Left kidney (tissue), 2 donors: ENCODE data around the gene SLC6A6. TPM values are rescaled to one million over a fixed set of nuclear protein-coding genes. Genes with fewer than 3 reads are reported as not detected.

ENCODE experiments used
- DNase-seq: peaks from one replicate; pipeline ENCODE4 v3.0.0-alpha.2; 2013
- polyA plus RNA-seq: library from polyadenylated mRNA; unstranded; fragments of 120-200 nt; gene quantifications from one replicate; pipeline ENCODE4 v1.2.1, GENCODE V29; 2013; ENCODE audit not compliant: insufficient read length

SLC6A6 gene
- polyA plus RNA-seq, 1 donor = 24.6 TPM

DNA sequence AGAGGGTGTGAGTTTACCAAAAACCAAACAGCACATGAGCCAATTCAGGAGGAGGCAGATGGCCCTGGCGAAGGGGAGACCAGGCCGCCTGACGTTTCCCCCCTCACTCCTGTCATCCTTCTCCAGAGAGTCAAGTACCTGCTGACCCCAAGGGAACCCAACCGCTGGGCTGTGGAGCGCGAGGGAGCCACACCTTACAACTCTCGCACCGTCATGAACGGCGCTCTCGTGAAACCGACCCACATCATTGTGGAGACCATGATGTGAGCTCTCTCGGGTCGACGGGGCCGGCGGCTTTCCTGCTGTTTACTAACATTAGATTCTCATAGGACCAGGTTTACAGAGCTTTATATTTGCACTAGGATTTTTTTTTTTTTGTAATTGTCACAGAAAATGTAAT lies 82.3 kb downstream of the SLC6A6 start:
- no peak for DNase-seq

DNA sequence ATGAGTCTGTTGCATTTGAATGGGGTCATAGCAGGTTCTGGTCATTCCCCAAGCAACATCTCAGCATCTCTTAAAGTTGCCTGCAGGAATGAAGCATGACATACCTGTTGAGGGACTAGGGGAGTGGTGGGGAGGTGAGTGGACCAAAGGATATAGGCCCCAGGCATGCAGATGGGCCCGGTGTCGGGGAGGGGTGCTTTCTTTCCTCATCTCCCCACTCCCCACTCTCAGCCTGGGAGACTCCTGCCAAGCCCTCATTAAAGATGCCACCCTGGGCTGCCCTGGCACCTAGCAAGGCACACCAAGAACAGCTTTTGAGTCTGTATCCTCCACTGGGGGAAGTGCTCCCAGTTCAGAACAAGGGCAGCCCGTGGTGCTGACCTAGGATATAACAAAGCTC lies 83.6 kb downstream of the SLC6A6 start:
- DNase-seq = no peak

GRCh38 chr3:14486460-14486859 lies 84.1 kb downstream of the SLC6A6 start:
- DNase-seq = no peak

GRCh38 chr3:14487086-14487485 lies 84.7 kb downstream of the SLC6A6 start:
- DNase-seq = no peak

- DNase-seq = no peak
Observed at GRCh38 chr3:14487821-14488220, 85.4 kb downstream of the SLC6A6 start.

DNA sequence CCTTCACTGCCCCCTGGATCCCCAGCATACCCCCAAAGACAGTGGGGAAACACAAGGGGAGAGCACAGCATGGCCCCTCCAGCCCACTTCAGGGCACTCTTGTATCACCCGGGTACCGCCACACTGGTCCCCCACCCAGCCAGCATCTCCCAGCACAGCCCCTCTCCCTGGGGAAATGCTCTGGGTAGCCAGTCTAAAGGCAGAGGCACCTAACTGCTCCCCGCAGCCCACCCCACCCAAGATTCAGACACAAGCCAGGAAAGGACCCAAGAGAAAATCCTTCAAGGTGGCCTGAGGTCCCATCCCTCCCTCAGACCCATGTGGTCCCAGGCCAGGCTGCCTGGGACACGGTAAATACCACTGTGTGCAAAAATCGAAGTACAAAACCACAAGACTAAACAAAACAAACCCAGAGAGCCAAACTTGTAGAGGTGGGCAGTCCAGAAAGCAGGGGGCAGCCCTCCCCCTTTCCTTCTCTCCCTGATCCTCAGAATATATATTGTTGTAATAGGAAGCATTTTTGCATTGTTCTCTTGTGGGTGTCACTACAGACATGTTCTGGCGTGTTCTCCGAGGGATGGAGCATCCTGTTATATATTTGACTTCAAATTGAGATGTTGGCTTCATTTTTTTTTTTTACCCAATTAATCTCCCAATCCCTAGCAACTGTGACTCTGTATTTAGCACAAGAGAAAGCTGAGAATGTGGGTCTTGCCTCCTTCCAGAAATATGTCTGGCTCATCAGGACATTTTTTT lies 86.1 kb downstream of the SLC6A6 start:
- no peak for DNase-seq

- DNase-seq = no peak
Observed at GRCh38 chr3:14489641-14490040, 87.2 kb downstream of the SLC6A6 start.

DNA sequence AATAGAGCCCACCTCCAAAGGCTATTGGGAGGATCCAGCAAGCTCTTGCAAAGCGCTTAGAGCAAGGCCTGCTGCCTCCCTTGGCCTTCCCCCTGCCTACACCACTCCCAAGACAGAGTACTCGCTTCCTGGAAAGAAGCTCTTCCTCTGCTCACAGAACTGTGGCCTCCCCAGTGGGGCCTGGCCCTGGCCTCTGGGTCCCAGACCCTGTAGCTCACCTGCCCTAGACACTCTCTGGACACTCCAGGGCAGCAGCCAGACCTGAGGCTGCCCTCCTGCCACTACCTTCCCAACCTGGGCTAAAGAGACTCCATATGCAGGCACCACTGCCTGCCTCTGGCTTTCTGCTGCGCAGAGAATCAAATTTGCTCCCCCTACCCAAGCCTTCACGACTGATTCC lies 87.8 kb downstream of the SLC6A6 start:
- no peak for DNase-seq

DNA sequence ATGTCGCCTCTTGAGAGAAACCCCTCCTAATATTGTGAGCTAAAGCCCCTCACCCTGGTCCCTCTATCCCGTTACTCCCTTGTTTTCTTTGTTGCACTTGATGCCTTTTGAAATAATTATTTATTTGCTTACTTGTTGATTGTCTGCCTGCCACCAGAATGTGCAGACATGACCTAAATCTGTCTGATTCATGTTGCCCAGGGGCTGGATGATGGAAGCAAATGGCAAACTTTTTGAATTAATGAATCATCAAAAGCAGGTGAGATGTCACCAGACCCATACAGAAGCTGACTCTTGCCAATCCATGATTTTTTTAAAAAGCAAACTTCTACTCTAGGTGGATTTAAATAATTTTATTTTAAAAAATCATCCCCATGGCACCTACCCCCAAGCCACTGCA lies 88.4 kb downstream of the SLC6A6 start:
- no peak for DNase-seq

DNA sequence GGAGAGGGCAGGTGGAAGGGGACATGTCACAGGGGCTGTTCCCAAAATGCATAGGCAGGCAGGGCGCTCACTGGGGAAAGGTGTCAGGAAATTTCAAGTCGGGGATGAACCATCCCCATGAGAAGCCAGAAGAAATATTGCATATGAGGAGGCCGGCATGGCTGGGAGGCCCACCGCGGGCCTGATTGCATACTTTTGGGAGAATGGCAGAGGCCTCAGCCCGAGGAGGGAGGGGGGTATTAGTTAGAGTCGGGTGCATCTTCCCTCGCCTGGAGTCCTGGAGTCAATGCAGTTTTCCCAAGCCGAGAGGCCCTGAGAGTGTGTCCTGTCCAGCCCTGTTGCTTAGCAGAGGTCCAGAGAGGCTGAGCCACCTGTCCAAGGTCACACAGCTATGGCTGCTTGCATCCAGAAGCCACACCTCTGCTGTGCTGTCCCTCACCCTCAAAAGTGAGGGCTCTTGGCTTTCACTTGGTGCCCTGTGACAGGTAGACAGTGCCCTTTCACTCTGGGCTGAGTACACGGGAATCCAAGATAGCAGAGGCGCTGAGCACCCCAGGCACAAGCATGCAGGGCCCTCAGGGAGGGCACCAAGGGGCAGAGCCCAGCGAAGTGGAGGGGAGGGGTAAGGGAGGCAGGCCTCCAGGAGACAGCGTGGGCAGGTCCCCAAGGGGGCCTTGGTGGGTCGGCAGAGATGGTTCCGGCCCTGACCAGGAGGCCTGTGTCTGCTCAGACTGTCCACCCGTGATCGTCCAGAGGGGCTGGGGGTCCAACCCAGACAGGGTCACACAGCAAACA lies 89.2 kb downstream of the SLC6A6 start:
- no peak for DNase-seq

GRCh38 chr3:14492948-14493881 lies 90.8 kb downstream of the SLC6A6 start:
- no peak for DNase-seq

- DNase-seq = no peak
Observed at GRCh38 chr3:14494279-14494972, 92.0 kb downstream of the SLC6A6 start.

DNA sequence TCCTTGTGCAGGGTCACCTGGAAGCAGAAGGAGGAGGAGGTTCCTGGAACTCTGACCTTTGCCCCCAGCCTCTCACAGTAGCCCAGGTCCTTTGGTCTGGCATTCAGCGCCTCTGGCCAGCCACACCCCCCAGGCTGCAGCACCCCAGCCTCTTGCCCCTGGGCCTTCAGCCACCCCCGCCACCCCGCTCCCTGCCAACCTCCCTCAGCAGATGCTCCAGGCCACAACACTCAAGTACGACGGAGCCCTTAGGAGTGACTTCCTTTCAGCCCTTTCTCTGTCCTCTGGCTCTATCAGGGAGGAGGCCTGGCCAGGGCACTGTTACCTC lies 92.5 kb downstream of the SLC6A6 start:
- no peak for DNase-seq

DNA sequence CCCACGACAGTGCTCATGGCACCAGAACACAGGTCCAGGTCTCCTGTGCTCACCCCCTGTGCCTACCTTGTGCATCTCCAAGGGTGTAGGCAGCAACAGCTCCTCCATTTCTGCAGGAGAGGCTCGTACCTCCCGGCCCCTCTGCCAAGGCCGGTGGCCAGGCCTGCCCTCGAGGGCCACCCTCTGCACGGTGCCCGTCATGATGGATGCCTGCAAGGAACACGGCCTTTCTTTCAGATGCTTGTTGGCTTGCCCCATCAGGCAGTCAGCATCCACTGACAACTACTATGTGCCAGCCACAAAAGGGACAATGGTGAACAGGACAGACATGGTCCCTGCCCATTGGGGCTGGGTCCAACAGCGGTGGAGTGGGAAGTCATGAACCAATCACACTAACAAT lies 93.9 kb downstream of the SLC6A6 start:
- DNase-seq = no peak

DNA sequence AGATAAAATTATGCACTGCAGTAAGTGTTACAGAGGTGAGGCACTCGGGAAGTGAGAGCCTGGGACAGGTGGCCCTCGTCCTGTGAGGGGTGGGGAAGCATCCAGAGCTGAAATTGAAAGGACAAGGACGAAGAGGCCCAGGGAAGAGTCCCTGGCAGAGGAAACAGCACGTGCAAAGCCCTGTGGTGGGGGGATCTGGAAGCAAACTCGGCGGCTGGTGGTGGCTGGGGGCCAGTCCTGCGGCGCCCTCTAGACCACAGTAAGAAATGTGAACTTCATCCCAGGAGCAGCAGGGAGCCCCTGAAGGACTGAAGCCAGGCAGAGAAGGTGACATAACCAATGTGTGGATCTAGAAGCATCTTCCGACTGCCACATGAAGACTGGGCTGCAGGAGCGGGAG lies 94.9 kb downstream of the SLC6A6 start:
- no peak for DNase-seq

- DNase-seq = no peak
Observed at GRCh38 chr3:14502472-14502871, 100.1 kb downstream of the SLC6A6 start.

- no peak for DNase-seq
Observed at GRCh38 chr3:14503033-14503705, 100.8 kb downstream of the SLC6A6 start.

- no peak for DNase-seq
Observed at GRCh38 chr3:14503706-14504065, 101.3 kb downstream of the SLC6A6 start.

DNA sequence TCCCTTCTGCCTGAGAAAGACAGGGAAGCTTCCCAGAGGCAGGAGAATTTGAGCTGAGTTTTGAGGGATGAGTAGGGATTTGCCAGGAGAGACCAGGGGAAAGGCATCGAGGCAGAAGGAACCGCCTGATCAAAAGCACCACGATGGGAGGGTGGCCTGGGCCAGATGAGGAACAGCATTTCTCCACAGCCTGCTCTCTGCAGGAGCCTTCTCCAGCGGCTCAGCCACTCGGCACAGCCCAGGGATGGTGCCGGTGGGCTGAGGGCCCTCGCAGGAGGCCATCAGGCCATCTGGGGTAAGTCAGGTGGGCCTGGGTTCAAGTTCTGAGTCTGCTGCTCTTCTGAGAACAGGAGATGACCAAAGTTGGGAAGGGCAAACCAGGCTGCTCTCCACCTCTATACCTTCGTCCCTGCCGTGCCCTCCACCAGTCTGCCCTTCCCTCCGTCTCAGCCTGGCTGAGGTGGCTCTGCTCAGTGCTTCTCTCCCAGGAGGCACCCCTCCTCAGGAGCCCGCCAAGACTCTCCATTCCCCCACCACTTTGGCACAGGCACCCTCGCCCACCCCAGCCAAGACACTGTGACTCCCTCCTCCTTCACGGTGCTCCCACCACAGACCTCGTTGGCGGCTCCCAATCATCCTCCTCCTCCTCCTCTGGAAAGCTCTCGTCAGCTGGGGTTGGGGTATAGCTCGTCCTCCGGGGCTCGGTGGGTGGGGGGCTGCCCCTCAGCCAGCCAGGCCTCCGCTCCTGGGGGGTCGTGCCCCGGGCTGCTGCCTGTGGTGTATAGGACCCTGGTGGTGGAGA lies 102.8 kb downstream of the SLC6A6 start:
- DNase-seq = no peak

DNA sequence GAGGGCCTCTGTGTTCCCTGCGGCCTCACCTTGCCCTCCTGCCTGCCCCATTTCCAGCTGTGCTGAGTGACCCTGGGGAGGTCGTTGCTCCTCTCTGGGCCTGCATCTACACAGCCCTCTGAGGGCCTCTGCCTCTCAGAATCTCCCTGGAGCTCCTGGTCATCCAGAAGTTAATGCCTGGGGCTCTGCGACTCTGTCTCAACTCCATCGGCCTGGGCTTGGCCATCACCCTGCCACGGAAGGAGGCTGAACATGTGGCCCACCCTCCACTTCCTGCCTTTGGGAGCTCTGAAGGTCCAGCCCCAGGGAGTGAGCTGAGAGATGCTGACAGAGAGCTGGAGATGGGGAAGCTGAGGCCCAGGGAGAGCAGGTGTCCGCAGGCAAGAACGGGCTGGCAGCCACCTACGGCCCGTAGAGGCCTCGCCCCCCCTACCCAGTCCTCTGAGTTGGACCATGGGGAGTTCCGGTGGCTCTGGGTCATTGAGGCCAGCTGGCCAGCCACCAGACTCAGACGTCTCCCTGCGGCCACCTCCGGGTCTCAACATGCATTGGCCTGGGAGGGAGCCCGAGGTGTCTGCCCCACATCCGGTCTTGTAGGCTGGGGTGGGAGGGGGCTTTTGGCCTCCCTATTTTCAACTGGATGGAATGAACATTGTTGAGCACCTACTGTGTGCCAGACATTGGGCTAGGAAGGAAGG lies 103.5 kb downstream of the SLC6A6 start:
- no peak for DNase-seq
